Measurements from ENCODE around the gene EMX2.

Gene EMX2

GRCh38 chr10:117543225-117544003, 868 bp downstream of the EMX2 start:
- DNase-seq: peak; percentile 76

GRCh38 chr10:117544004-117544701, 1.6 kb downstream of the EMX2 start:
- DNase-seq: peak; percentile 79

DNA sequence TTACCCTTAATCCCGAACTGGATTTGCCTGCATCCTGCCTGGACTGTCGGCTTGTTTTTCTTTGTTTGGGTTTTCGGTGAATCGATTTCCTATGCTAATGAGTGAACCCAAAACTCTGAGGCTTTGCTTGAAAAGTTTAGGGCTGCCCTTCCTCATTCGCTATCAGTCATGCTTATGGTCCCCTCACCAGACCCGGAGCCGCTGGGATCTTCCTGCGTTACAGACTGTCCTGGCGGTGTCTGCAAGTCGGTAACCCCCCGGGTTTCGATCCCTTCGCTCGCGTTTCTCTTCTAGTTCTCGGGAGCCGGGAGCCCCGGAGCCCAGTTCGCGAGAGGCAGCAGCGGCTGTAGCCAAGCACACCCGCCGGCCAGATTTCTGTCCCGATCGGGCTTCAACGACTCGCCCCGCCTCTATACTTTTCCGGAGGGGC, 2.2 kb downstream of the EMX2 start:
- DNase-seq: peak; percentile 73

- peak; percentile 79 for DNase-seq
Measured at GRCh38 chr10:117545141-117546019, 2.8 kb downstream of the EMX2 start.

DNA sequence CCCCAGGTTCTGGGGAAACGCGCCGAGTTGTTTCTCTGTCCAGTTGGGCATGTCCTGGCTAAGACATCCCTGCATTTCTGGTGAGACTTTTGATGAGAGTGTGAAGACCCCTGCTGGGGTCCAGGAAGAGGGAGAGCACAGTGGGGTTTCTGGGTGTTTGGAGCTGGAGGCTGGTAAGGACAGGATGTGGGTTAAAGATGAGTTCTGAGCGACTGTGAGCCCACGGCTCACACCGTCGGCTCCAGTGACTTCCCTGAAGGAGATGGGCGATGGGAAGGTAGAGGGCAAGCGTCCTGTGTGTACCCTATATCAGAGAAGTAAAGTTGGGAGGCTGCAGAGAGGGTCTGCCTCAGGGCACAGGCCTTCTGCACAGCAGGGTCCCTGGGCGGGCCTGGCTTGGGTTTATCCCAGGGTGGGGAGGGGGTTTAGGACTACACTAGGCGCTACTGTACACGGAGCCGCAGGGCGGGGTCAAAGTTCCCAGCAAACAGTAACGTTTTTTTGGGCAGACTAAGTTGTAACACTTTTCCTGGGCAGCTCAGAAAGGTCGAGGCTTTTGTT, 3.6 kb downstream of the EMX2 start:
- DNase-seq: peak; percentile 73

DNA sequence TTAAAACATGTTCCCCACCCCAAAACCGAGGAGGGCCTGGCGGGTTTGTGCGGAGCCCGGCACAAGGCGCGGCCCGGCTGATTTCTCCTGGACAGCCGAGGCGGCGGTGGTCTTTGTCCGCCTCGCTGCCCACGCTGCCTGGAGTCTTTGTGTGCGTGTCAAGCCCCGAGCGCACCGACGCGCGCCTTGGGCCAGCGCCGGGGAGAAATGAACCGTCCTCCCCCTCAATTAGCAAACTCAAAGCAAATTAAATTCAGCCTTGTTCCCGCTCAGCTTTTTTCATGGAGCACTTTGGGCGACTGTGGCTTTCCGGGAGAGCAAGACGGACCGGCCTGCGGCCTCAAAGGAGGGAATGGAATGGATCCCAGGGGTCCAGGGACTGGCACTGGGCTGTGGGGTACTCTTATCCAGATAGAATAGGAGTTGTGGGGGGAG, 4.1 kb downstream of the EMX2 start:
- DNase-seq: peak; percentile 76

DNA sequence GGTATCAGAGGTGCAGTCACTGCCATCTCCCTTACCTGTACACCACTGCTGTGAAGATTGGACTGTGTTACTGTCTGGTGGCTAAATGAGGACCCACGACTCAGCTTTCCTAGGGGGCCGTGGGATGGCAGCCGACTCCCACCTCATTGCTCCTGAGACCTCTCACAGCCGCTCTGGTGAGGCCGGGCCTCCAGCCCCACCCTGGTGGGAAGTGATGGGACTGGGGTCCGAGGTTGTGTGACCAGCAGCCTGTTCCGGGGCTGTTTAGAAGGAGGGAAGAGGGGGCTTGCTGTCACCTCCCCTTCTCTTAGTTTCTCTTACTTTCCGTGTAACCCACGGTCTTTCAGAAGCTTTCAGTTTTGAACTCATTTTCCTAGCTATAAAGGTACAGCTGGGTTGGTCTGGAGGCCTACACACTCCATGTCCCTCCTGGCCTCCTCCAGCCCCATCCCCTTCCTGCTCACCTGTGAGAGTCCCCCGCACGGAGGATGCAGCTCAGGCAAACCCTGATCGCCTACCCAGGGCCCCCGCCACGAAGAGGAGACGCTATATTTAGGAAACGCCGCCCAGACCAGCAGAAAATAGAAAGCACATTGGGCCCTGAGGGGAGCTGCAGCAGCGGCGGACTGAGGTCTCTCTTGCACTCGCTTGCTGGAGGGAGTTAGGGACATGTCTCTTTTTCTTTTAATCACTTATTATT, 4.6 kb downstream of the EMX2 start:
- DNase-seq: peak; percentile 75

DNA sequence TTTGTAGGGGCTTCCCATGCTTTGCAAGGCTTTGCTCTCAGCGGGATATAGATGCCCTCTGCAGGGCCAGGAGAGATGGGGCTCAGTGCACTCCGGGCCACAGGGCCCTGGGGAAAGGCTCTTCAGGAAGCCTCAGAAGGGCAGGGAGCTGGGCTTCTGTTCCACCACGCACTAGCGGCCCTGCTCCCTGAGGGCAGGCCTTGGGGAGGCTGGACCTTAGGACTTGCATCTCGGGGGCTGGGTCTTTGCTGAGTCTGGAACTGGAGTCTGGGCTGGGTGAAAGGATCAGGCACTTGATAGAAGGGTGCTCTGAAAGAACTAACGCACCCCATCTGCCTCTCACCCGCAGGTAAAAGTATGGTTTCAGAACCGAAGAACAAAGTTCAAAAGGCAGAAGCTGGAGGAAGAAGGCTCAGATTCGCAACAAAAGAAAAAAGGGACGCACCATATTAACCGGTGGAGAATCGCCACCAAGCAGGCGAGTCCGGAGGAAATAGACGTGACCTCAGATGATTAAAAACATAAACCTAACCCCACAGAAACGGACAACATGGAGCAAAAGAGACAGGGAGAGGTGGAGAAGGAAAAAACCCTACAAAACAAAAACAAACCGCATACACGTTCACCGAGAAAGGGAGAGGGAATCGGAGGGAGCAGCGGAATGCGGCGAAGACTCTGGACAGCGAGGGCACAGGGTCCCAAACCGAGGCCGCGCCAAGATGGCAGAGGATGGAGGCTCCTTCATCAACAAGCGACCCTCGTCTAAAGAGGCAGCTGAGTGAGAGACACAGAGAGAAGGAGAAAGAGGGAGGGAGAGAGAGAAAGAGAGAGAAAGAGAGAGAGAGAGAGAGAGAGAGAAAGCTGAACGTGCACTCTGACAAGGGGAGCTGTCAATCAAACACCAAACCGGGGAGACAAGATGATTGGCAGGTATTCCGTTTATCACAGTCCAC, 5.4 kb downstream of the EMX2 start:
- peak; percentile 68 for DNase-seq

- DNase-seq: no peak
Measured at GRCh38 chr10:117549100-117549585, 6.6 kb downstream of the EMX2 start.

GRCh38 chr10:117550076-117550475, 7.5 kb downstream of the EMX2 start:
- DNase-seq: peak; percentile 58

DNA sequence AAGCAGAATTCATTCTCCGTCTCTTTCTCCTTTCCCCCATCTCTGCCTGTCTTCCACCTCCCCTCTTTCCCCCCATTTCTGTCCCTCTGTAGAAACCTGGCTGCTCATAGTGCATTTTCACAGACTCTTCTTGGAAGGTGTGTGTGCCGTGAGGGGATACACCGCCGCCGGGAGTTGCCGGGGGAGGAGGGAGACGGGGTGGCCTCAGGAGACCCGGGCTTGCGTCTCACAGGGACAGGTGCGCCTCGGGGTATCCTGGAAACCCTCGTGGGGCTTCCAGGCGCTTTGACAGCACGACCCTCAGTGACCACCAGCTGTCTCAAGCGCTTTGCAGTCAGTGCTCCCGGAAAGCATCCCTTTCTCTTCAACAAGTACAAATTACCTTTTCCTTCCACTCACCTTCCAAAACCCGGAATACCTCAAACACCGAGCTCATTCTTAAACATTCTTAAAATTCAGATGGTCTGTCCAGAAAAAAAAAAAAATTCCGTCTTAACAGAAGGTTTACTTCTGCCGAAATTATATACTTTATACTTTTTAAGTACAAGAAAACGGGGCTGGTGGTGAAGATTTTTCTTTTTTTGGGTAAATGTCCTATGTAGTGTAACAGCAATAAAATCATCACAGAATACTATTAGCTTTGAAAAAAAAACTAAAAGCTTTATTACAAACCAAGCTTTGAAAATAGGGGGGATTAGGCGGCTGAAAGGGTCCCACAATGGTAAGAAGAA, 8.2 kb downstream of the EMX2 start:
- DNase-seq: peak; percentile 75

DNA sequence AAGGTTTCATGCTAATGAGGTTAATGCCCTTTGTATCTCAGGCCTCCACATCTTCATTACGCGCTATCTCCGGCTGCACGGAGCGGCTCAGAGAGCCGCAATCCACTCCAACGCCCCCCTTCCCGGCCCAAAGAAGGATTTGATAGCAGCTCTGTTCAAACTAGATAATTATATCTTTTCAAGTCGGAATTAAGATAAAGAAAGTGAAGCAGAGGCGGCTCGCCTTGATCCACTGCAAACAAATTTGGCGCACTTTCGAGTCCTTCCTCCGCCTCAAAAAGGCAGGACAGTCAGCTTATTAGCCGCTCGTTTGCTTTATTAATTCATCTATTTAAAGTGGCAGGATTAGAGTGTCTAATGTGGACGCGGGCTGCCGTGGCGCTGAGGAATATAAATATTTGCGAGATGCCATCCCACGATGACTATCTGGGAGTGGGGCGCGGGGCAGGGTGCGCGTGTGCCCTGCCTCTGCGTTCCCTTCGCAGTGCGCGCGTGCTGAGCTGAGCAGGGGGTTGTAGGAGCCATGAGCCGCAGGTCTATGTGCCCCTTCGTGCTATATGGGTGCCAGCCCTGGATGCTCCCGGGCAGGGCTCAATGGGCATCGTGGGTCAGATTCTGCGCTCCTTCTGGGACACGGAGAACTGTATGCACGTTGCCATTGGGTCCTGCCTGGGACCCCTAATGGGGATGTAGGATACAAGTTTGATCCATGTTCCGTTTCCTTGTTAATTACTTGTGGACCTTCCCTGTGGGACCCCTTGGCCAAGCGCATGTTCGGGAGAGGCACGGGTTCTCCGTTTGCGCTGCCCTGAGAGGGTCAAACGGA, 9.0 kb downstream of the EMX2 start:
- peak; percentile 72 for DNase-seq

GRCh38 chr10:117552156-117552631, 9.6 kb downstream of the EMX2 start:
- peak; percentile 84 for DNase-seq

GRCh38 chr10:117552701-117553141, 10.2 kb downstream of the EMX2 start:
- no peak for DNase-seq

DNA sequence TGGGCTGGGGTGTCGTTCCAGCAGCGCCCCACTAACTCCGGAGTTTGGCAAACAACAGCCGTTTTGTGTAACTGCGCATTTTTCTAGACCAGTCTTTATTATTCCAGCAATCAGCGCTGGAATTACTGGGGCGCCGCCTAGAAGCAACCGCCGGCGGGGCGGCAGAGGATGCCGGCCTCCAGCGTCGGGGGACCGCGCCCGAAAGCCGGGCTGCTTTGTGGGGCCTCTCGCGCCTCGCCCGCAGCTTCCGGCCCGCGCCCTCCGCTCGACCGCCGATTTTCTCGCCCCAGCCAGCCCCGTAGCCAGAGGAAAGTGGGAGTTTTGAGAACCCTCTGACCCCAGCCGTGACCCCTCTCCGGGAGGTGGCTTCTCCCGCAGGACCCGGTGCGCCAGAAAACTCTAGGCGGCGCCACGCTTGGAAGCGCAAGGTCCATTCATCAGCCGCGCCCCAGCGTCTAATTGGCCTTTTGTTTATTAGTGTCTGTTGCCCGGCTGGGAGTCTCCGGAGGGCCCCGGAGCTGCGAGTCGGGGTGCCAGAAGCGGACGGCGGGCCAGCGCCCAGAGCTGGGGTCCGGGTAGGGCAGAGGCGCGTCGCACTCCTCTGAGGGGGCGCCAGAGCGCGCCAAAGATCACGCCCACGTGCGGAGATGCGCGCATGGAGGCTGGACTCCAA, 10.7 kb downstream of the EMX2 start:
- peak; percentile 84 for DNase-seq

DNA sequence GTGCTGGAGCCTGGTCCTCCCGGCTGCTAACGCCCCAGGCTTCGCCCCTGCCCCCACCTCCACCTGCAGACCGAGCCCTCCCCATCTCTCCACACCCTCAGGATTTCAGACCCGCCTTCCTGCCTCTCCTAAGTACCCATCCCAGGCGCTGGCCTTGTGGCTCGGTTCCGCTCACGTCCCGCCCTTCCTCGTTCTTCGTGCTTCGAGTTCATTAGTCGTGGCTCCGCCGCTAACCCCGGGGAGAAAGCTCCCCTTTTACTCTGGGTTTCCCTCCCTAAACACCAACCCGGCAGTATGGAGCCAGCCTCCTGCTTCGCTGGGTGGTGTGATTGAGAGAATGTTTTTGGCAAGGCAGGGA, 11.2 kb downstream of the EMX2 start:
- DNase-seq: no peak

- DNase-seq: no peak
Measured at GRCh38 chr10:117554241-117554814, 11.8 kb downstream of the EMX2 start.

DNA sequence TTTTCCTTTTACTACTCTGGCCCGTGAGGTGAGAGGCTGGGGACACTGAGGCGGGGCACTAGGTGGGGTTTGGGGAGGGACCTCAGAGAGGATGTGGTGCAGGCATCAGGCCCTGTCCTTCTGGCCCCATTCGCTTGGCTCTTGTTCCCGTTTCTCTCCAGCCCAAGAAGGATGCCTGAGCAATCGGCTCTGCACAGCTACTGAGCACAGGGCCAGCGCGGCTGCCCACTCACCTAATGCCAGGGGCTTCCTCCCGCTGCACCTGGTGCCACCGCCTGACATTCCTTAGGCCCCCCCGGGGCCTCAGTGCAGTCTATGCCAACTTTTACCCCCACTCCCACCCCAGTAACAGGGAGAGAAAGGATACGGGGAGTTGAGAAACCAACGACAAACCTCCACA, 12.5 kb downstream of the EMX2 start:
- DNase-seq: no peak

Measured in right kidney (tissue), 1 donor.